HS-27A (cell line): ENCODE data around the gene XPNPEP1.

Source experiments
- DNase-seq: peaks from one replicate; pipeline ENCODE4 v3.0.0-alpha.2; 2012; ENCODE audit warnings: low read depth, missing footprints

The XPNPEP1 gene

DNA sequence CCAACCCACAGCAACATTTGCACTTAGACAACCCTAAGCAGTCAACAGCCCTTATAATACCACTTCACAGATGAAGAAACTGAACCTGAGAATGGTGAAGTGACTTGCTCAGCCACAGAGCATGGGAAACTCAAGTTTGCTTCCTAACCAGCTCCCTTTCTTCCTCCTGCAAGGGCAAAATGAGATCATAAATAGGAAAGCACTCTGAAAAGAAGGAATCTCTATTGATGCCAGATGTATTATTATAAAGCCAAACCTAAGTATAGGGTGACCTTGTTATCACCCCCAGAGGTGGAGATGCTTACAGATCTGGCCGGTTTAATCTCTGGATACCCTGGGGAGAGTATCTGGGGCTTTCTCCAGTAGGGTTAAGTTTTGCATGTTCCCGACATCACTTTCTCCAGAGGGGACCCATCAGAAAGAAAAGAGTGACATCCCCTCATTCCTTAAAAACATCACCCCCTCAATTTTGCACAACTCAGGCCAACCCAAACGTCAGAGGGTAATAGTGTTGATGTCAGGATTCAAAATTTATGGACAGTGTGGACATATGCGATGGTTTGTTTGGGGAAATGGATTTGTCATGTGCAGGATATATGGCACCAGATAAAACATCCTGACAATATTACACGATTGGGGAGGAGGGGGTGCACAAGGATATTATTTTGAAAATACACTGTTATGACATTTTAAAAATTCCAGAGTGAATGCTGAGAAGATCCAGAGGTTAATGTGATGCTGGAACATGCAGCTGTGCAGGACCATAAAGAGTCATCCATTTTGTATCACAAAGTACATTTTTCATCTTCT lies 24.0 kb upstream of the XPNPEP1 start:
- no peak for DNase-seq

GRCh38 chr10:109946680-109947079 lies 23.4 kb upstream of the XPNPEP1 start:
- no peak for DNase-seq

- no peak for DNase-seq
These were observed 22.3 kb upstream of the XPNPEP1 start for GRCh38 chr10:109945473-109946177.

- no peak for DNase-seq
These were observed 21.3 kb upstream of the XPNPEP1 start for GRCh38 chr10:109944613-109945012.

DNA sequence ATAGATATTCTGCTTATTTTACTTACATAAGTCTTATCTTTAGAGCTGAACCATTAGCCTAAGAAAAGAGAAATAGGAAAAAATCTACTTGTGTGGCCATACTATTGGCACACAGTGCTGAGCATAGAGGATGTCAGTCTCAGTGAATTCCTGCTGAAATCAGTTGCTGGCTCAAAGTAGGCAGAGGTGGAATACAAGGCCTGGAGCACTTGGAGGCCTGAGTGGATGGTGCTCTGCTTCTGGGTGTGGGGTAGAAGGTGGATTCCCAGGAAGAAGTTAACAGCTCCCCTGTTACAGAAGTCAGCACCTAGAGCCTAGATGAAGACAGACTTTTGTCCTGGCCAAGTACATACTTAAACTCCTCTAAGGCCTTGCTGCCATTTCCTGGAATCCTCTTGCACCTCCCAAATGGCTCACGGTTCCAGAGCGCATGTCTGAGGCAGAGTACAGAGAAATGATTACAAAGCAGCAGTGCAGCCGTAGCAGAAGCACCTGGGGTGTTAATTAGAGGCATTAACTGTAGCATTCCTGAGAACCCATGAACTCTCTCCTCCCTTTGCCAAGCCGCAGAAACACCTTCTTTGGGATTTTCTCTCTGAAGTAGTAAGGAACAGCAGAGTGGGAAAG lies 18.0 kb upstream of the XPNPEP1 start:
- no peak for DNase-seq

DNA sequence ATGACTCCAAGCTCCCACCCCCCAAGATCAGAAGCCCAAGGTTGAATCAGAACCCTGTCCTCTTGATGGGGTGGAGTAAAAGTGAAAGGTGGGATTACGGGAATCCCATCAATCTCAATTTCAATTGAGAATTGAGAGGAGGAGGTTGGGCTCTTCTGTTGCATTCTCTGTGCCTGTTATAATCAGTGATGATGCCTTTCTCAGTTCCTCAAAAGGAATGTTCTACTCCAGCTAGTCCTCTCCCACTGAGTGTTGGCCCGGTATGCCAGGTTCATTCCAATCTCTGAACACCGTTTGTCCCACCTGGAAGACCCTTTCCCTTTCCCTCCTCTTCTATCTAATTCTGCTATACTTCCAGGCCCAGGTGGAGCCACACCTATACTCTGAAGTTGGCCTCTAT lies 17.2 kb upstream of the XPNPEP1 start:
- no peak for DNase-seq

DNA sequence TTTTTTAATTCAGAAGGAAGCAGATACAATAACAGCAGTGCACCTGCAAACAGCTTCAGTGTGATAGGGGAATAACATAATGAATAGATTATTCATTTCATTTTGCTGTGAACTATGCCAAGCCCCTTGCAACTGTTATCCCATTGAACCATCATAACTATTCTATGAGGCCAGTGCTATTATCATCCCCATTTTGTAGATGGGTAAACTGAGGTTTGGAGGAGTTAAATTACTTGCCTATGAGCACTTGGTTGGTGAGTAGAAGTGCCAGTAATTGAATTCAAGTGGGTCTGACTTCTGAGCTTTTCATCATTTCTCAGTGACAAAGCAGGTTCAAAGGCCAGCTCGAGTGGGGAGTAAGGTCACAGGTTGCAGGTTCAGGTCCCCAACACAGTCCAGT lies 16.8 kb upstream of the XPNPEP1 start:
- DNase-seq = no peak

DNA sequence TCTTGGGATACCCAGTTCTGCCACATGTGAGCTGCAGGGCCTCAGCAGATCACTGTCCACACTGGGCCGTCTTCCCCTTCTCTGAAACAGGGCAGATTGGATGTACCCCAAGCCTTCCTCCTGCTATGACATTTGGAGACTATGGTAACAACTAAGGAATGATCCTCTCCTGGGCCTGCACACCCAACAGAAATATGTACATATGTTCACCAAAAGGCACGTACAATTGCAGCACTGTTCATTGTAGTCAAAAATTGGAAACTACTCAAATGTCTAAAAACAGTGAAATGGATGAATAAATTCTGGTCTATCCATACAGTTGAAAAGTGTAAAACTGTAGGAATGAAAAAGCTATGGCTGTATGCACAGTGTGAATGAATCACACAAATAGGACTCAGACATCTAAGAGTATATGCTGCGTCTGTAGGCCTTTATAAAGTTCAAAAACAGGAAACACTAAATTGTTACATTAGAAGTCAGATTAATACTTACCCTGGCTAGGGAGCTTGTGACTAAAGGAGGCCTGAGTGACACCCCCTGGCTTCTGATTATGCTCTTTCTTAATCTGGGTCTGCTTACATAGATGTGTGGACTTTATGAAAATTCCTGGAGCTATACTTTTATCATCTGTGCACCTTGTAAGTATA lies 16.1 kb upstream of the XPNPEP1 start:
- no peak for DNase-seq

DNA sequence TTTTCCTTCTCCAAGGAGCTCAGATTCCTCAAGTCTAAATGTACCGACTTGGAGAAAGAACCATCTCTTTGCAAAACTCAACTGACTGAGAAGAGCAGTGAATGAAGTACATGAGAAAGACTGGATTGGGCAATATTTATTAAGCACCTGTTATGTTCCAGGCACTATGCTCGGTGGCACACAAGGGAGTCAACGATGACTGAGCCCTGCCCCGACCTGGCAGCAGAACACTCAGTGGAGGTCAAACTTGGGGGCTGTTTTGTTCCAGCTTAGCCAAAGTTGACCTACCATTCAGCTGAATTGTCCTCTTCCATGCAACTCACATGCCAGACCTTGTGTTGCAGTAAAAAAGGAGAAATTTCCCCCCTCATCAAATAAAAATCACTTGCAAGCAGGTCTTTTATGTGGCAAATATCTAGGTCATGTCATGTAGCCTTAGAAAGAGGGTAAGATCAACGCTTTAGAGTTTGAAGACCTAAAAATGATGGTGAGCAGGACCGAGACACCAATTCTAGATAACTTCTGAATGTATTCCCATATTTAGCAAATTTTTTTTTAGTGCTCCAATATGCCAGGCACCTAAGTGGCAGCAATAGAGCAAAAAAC lies 14.3 kb upstream of the XPNPEP1 start:
- DNase-seq = no peak

GRCh38 chr10:109934958-109935793 lies 11.9 kb upstream of the XPNPEP1 start:
- no peak for DNase-seq

GRCh38 chr10:109933984-109934565 lies 10.8 kb upstream of the XPNPEP1 start:
- DNase-seq = no peak

GRCh38 chr10:109932968-109933367 lies 9.7 kb upstream of the XPNPEP1 start:
- no peak for DNase-seq

DNA sequence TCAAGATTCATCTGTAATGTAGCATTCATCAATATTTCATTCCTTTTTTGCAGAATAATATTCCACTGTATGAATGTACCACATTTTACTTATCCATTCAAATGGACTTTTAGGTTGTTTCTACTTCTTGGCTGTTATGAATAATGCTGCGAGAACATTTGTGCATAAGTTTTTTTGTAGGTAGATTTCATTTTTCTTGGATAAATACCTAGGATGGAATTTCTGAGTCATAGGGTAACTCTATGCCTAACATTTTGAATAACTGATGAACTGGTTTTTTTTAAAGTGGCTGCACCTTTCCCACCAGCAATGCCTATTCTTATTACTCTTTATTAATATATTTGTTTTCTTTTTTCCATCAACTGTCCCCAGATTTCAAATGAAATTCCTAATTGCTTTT lies 9.1 kb upstream of the XPNPEP1 start:
- DNase-seq = no peak

GRCh38 chr10:109931163-109931562 lies 7.9 kb upstream of the XPNPEP1 start:
- DNase-seq = no peak

DNA sequence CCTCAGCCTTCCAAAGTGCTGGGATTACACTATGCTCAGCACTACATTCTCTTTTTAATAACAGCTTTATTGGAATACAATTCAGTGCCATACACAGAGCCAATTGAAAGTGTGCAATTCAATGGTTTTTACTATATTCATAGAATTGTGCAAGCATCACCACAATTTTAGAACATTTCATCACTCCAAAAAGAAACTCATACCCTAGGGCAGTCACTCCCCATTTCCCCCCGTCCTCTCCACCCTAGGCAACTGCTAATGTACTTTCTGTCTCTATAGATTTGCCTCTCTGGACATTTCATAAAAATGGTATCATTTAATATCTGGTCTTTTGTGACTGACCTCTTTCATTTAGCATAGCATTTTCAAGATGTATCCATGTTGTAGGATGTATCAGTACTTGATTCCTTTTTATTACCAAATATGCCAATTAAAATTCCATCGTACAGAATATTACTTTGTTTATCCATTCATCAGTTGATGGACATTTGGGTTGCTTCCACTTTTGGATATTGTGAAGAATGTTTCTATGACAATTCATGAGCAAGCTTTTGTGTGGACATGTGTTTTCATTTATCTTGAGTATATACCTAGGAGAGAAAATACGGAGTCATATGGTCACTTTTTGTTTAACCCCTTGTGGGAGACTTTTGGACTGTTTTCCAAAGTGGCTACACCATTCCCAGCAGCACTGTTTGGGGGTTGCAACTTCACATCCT lies 6.3 kb upstream of the XPNPEP1 start:
- DNase-seq = no peak

DNA sequence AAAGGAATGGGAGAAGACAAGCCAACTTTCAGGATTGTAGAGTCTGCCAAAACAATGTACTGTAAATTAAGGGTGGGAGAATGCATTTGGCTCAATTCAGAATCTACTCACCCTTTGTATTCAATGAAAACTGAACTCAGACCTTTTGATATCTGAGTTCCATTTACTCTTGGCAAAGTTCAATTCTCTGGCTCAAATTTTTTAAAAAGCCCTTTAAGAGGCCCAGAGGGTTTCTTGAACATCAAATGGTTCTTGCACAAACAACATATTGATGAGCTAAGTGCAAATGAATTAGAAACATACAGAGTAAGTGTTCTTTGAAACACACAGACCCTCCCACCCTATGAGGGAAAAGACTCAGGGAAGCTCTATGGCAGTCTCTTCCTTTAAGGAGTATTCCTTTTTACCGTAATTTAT lies 5.2 kb upstream of the XPNPEP1 start:
- DNase-seq = no peak

GRCh38 chr10:109926825-109927224 lies 3.5 kb upstream of the XPNPEP1 start:
- no peak for DNase-seq

DNA sequence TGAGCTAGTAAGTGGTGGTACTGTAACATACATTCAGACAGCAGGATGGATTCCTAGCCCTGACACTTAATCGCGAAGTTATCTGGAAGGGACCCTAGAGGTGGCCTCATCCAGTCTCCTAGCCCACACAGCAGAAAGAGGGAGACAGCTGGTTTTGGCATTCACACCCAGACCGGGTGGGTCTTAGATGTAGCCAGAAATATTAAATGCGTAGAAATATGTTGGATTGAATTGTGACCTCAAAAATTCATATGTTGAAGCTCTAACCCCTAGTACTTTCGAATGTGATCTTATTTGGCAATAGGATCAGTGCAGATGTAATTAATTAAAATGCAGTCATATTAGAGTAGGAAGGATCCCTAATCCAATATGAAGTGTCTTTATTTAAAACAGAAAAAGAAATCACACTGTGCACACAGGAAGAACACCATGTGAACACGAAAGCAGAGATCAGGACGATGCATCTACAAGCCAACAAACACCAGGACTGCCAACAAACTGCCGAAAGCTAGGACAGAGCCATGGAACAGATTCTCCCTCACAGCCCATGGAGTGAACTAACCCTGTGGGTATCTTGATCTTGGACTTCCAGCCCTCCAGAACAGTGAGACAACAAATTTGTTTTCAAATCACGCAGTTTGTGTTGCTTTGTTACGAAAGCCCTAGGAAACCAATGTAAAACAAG lies 2.9 kb upstream of the XPNPEP1 start:
- DNase-seq = no peak

GRCh38 chr10:109924967-109925620 lies 1.8 kb upstream of the XPNPEP1 start:
- DNase-seq = no peak
